Esophagus squamous epithelium (tissue), 5 donors: ENCODE data around the gene POLD4. TPM values are rescaled to one million over a fixed set of nuclear protein-coding genes. Genes with fewer than 3 reads are reported as not detected.

ENCODE experiments used
- DNase-seq: peaks from one replicate; lab custom pipeline; 2025; lab: John Stamatoyannopoulos, UW
- H3K27ac ChIP-seq, 4 donors: fragments of 200-600 bp; sonication (generic); one replicate each; pipeline ENCODE4 v1.5.1; 2016 to 2019; ENCODE audit warnings: mild to moderate bottlenecking in 1 of 4
- H3K27me3 ChIP-seq, 4 donors: fragments of 200-600 bp; sonication (generic); 1 replicate in 3 of 4; 2 replicates in 1 of 4; pipeline versions ENCODE4 v1.5.1 to v1.6.0; 2017 to 2021; ENCODE audit warnings: antibody characterized with exemption in 1 of 4
- H3K36me3 ChIP-seq, 3 donors: fragments of 200-600 bp; sonication (generic); one replicate each; pipeline ENCODE4 v1.5.1; 2016 to 2019
- H3K4me1 ChIP-seq, 3 donors: fragments of 200-600 bp; sonication (generic); one replicate each; pipeline ENCODE4 v1.5.1; 2017 to 2019
- H3K4me3 ChIP-seq, 4 donors: fragments of 200-600 bp; sonication (generic); 1 replicate in 3 of 4; 2 replicates in 1 of 4; pipeline ENCODE4 v1.5.1; 2016 to 2019; ENCODE audit warnings: mild to moderate bottlenecking in 2 of 4, moderate library complexity in 1 of 4
- H3K9me3 ChIP-seq, 3 donors: fragments of 200-600 bp; sonication (generic); one replicate each; pipeline ENCODE4 v1.5.1; 2016 to 2019
- CTCF ChIP-seq, 6 experiments: fragments of 450-650 bp in 4 of 6; fragments of 200-600 bp in 2 of 6; sonication (generic) in 2 of 6; IDR thresholded peaks; one replicate each; pipeline ENCODE4 v1.5.1; 2016 to 2019; ENCODE audit warnings: antibody characterized with exemption in 6 of 6, mild to moderate bottlenecking in 4 of 6, moderate library complexity in 4 of 6
- POLR2A ChIP-seq, 4 donors: fragments of 450-650 bp; IDR thresholded peaks; one replicate each; pipeline ENCODE4 v1.6.1; 2017; ENCODE audit warnings: antibody characterized with exemption in 4 of 4, mild to moderate bottlenecking in 4 of 4, moderate library complexity in 3 of 4
- WGBS, 2 donors: methylation state at CpG; one replicate each; pipeline ENCODE4 v1.1.5; 2018; 5-methylcytosine and 5-hydroxymethylcytosine counted together
- intact Hi-C: fragments of 100-400 bp; cut with DNase I; formaldehyde crosslinking; loops from one replicate; pipeline ENCODE4 v1.15.0; 2022
- total RNA-seq, 4 donors: library from RNA; depleted of rRNA; stranded (reverse); fragments of >200 nt; gene quantifications; one replicate each; pipeline ENCODE4 v1.1.0, GENCODE V29; 2016
- donor health status: DM: yes; HTN: yes; CAD: no.

Gene POLD4
- total RNA-seq, 4 donors from 2014 or later: 62.6 to 113 (median 74.7) TPM

- no peaks in the 10 kb centered on the region for H3K36me3 ChIP-seq
- intact Hi-C loops: no loop called here
- no peak overlapping the region for H3K27ac ChIP-seq
- H3K4me1 ChIP-seq: peaks cover 5 to 51% (median 15%) of the 10 kb centered on the region in 3 donors
- TF ChIP-seq CTCF (IDR thresholded peaks at IDR 0.05): no peak
- TF ChIP-seq POLR2A (IDR thresholded peaks at IDR 0.05): no peak
- H3K27me3 ChIP-seq: no peaks in the 10 kb centered on the region
- H3K4me3 ChIP-seq: no peak overlapping the region
- 67 to 74% methylated on average over 3 to 6 of the region's 6 CpGs for WGBS, 2 donors
- DNase-seq: no peak
- no peaks in the 10 kb centered on the region for H3K9me3 ChIP-seq
These were observed 34.2 kb upstream of the POLD4 start for GRCh38 chr11:67387518-67387917.

GRCh38 chr11:67387069-67387468 lies 33.7 kb upstream of the POLD4 start:
- no peak overlapping the region for H3K27ac ChIP-seq
- WGBS, 2 donors: 38 to 43% methylated on average over 8 of the region's 9 CpGs
- no peak overlapping the region for H3K4me3 ChIP-seq
- DNase-seq: no peak
- H3K36me3 ChIP-seq: no peaks in the 10 kb centered on the region
- TF ChIP-seq POLR2A (IDR thresholded peaks at IDR 0.05) (no peak), CTCF (IDR thresholded peaks at IDR 0.05) (no peak)
- no peaks in the 10 kb centered on the region for H3K27me3 ChIP-seq
- no peaks in the 10 kb centered on the region for H3K9me3 ChIP-seq
- intact Hi-C loops: no loop called here
- peaks cover 5 to 51% (median 16%) of the 10 kb centered on the region in 3 donors for H3K4me1 ChIP-seq

DNA sequence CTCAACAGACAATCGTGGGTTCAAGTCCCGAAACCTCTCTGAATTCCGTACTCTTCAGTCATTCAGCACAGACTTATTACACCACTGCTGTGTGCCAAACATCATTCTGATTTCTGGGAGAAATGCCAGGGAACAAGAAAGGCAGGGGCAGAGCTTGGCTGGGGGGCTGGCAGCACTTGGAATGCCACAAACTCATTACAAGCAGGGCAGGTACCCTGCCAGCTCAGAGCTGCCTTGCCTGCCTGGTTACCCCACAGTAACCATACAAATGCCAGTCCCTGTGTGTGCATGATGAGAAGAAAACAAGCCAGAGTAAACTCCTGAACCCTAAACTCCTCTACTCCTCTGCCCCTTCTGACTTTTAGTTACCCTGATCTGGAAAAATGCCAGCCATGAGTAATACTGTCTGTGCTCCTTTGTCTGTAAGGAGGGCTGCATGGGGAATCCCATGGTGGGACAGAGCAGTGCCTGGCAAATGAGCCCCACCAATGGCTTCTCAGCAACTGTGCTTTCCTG lies 31.6 kb upstream of the POLD4 start:
- Histone ChIP-seq H3K9me3 (no peaks in the 10 kb centered on the region), H3K27ac (peak overlapping the region in 2 of 4 donors; percentile 29), H3K4me1 (peaks cover 4 to 53% (median 6%) of the 10 kb centered on the region in 3 donors), H3K4me3 (no peak overlapping the region), H3K36me3 (no peaks in the 10 kb centered on the region), H3K27me3 (no peaks in the 10 kb centered on the region)
- TF ChIP-seq POLR2A (IDR thresholded peaks at IDR 0.05): no peak
- no peak for TF ChIP-seq CTCF (IDR thresholded peaks at IDR 0.05)
- DNase-seq: no peak
- intact Hi-C loops: loop anchor here (5.0 kb wide), 1 partner anchor 38 kb away; no protein-coding TSS in a partner anchor
- 55 to 60% methylated on average over 2 to 3 of the region's 3 CpGs for WGBS, 2 donors

- DNase-seq: no peak
- WGBS, 2 donors: 42 to 51% methylated on average over 13 to 15 of the region's 16 CpGs
- Histone ChIP-seq H3K4me3 (no peak overlapping the region), H3K27ac (peak overlapping the region in 2 of 4 donors; percentile 6 to 9), H3K9me3 (no peaks in the 10 kb centered on the region), H3K27me3 (no peaks in the 10 kb centered on the region), H3K4me1 (peaks cover 17 to 65% (median 19%) of the 10 kb centered on the region in 3 donors), H3K36me3 (no peaks in the 10 kb centered on the region)
- intact Hi-C loops: loop anchor here (5.0 kb wide), 1 partner anchor 35 kb away; no protein-coding TSS in a partner anchor
- TF ChIP-seq CTCF (IDR thresholded peaks at IDR 0.05) (peak; percentile 92 to 98 (median 97)), POLR2A (IDR thresholded peaks at IDR 0.05) (no peak)
These were observed 29.2 kb upstream of the POLD4 start for GRCh38 chr11:67382276-67383136.
